HCT116 (cell line): Measurements from ENCODE around the gene MTHFR. TPM values are rescaled to one million over a fixed set of nuclear protein-coding genes. Genes with fewer than 3 reads are reported as not detected.

Source experiments
- ATAC-seq: fragments of 200-7000 bp; cut with Tn5 transposase; 2 replicates; pipeline ENCODE4 v1.9.1; 2020; ENCODE audit warnings: mild to moderate bottlenecking, moderate library complexity
- BruUV-seq: library from RNA; stranded (reverse); fragments of 400-500 nt; replicated peaks from 2 replicates; lab custom pipeline; 2021; lab: Mats Ljungman, UMichigan
- CTCF ChIA-PET: fragments of 300-600 bp; sonication (Branson Sonifier 250); formaldehyde crosslinking; loops from one replicate; lab custom pipeline; 2021; ENCODE audit warnings: antibody characterized with exemption; lab: Charles Lee
- POLR2A ChIA-PET: fragments of 300-600, 350-600 bp; sonication (Branson Sonifier 250); formaldehyde crosslinking; loops from one replicate; lab custom pipeline; 2021; ENCODE audit warnings: antibody characterized with exemption; lab: Charles Lee
- RAD21 ChIA-PET, 2 experiments: fragments of 300-600 bp; sonication (Branson Sonifier 250); formaldehyde crosslinking; loops; one replicate each; lab custom pipeline; 2023; ENCODE audit warnings: low total read pairs in 2 of 2; ENCODE audit not compliant: uncharacterized antibody in 2 of 2, unreplicated experiment in 2 of 2, low non-redundant PET in 1 of 2; lab: Charles Lee
- DNase-seq: peaks from one replicate; pipeline ENCODE4 v3.0.0-alpha.2; 2010; ENCODE audit warnings: low read depth, low spot score
- H2AFZ ChIP-seq: fragments of 200-600 bp; shearing (Covaris generic), sonication (generic); 2 replicates; pipeline ENCODE4 v1.6.1; 2017; ENCODE audit warnings: low read depth, mixed run types, mixed read lengths, antibody characterized with exemption, low read length; ENCODE audit not compliant: poor library complexity, severe bottlenecking
- H3K27ac ChIP-seq: 2 replicates; pipeline ENCODE4 v1.5.1; 2012; ENCODE audit warnings: low read depth, low read length
- H3K27me3 ChIP-seq: fragments of 200-600 bp; sonication (generic); 2 replicates; pipeline ENCODE4 v1.6.1; 2016; ENCODE audit warnings: mixed run types, low read length, mixed read lengths; ENCODE audit not compliant: insufficient read depth
- H3K36me3 ChIP-seq, 2 experiments: fragments of 200-500 bp in 1 of 2; fragments of 200-600 bp in 1 of 2; sonication (Bioruptor generic) in 1 of 2; sonication (generic) in 1 of 2; 2 replicates each; pipeline versions ENCODE4 v1.5.1 to v1.6.1; 2014 to 2016; ENCODE audit warnings: low read length in 2 of 2, inconsistent platforms in 1 of 2, mixed read lengths in 1 of 2, mixed run types in 1 of 2; ENCODE audit not compliant: insufficient read depth in 2 of 2, control insufficient read depth in 1 of 2
- H3K4me1 ChIP-seq, 2 experiments: fragments of 200-600 bp in 1 of 2; sonication (generic) in 1 of 2; 2 replicates each; pipeline versions ENCODE4 v1.5.1 to v1.6.1; 2012 to 2017; ENCODE audit warnings: low read length in 2 of 2, inconsistent platforms in 1 of 2, mild to moderate bottlenecking in 1 of 2, mixed read lengths in 1 of 2, mixed run types in 1 of 2, moderate library complexity in 1 of 2; ENCODE audit not compliant: insufficient read depth in 2 of 2, control insufficient read depth in 1 of 2
- H3K4me2 ChIP-seq: fragments of 200-600 bp; sonication (generic); 2 replicates; pipeline ENCODE4 v1.6.1; 2017; ENCODE audit warnings: mixed run types, low read length, mixed read lengths
- H3K4me3 ChIP-seq, 2 experiments: fragments of 200-600 bp in 1 of 2; sonication (generic) in 1 of 2; replicated peaks in 1 of 2; 2 replicates each; pipeline ENCODE4 v1.5.1; 2011 to 2016; ENCODE audit warnings: low read length in 2 of 2, control low read depth in 1 of 2, low read depth in 1 of 2, mild to moderate bottlenecking in 1 of 2, mixed read lengths in 1 of 2, mixed run types in 1 of 2
- H3K79me2 ChIP-seq: fragments of 200-600 bp; sonication (generic); 2 replicates; pipeline ENCODE4 v1.6.1; 2017; ENCODE audit warnings: mild to moderate bottlenecking, mixed run types, low read length, moderate library complexity, mixed read lengths; ENCODE audit not compliant: insufficient read depth
- H3K9ac ChIP-seq: fragments of 200-600 bp; sonication (generic); 2 replicates; pipeline ENCODE4 v1.6.1; 2016; ENCODE audit warnings: low read length, mixed read lengths
- H3K9me2 ChIP-seq: fragments of 200-600 bp; sonication (generic), shearing (Covaris generic); 2 replicates; pipeline ENCODE4 v1.6.1; 2017; ENCODE audit warnings: mixed run types, mild to moderate bottlenecking, moderate library complexity; ENCODE audit not compliant: insufficient read depth
- H3K9me3 ChIP-seq, 2 experiments: fragments of 200-500 bp in 1 of 2; fragments of 200-600 bp in 1 of 2; sonication (Bioruptor generic) in 1 of 2; sonication (generic) in 1 of 2; 2 replicates each; pipeline ENCODE4 v1.6.1; 2014 to 2017; ENCODE audit warnings: low read length in 2 of 2, mixed read lengths in 2 of 2, inconsistent platforms in 1 of 2, low read depth in 1 of 2, mild to moderate bottlenecking in 1 of 2, mixed run types in 1 of 2, moderate library complexity in 1 of 2; ENCODE audit not compliant: control insufficient read depth in 1 of 2, insufficient read depth in 1 of 2
- H4K20me1 ChIP-seq: fragments of 200-600 bp; sonication (generic), shearing (Covaris generic); 2 replicates; pipeline ENCODE4 v1.6.1; 2017; ENCODE audit warnings: mixed run types, mild to moderate bottlenecking, moderate library complexity; ENCODE audit not compliant: insufficient read depth
- CBX3 ChIP-seq: IDR thresholded peaks from 2 replicates; pipeline ENCODE4 v1.6.1; 2012; ENCODE audit warnings: low read depth
- EZH2phosphoT487 ChIP-seq: fragments of 200-600 bp; IDR thresholded peaks from 2 replicates; pipeline ENCODE4 v1.6.1; 2018; ENCODE audit warnings: antibody characterized with exemption, borderline replicate concordance
- FOSL1 ChIP-seq: IDR thresholded peaks from 2 replicates; pipeline ENCODE4 v1.6.1; 2012; ENCODE audit warnings: low read depth
- MAX ChIP-seq: IDR thresholded peaks from 2 replicates; pipeline ENCODE4 v1.6.1; 2012
- REST ChIP-seq: IDR thresholded peaks from 2 replicates; pipeline ENCODE4 v1.6.1; 2012; ENCODE audit warnings: low read depth
- SIN3A ChIP-seq: IDR thresholded peaks from 2 replicates; pipeline ENCODE4 v1.6.1; 2012; ENCODE audit warnings: low read depth
- SRF ChIP-seq: IDR thresholded peaks from 2 replicates; pipeline ENCODE4 v1.6.1; 2012; ENCODE audit warnings: low read depth
- ZNF274 ChIP-seq: fragments of 200-500 bp; sonication (Bioruptor generic); IDR thresholded peaks from 2 replicates; pipeline ENCODE4 v1.6.1; 2014; ENCODE audit warnings: mild to moderate bottlenecking, low read depth, low read length, inconsistent platforms
- intact Hi-C: fragments of 100-400 bp; cut with micrococcal nuclease; formaldehyde crosslinking; loops from 2 replicates; pipeline ENCODE4 v1.10.0; 2022
- total RNA-seq: library from RNA; stranded (reverse); gene quantifications from one replicate; pipeline ENCODE4 v1.2.1, GENCODE V29; 2021; ENCODE audit not compliant: unreplicated experiment
- TF ChIP-seq, protein P1 (sequence below): IDR thresholded peaks from 2 replicates; pipeline ENCODE4 v1.6.1; 2012

Gene MTHFR
- total RNA-seq, 1 experiment from 2014 or later, result 20.9 TPM

DNA sequence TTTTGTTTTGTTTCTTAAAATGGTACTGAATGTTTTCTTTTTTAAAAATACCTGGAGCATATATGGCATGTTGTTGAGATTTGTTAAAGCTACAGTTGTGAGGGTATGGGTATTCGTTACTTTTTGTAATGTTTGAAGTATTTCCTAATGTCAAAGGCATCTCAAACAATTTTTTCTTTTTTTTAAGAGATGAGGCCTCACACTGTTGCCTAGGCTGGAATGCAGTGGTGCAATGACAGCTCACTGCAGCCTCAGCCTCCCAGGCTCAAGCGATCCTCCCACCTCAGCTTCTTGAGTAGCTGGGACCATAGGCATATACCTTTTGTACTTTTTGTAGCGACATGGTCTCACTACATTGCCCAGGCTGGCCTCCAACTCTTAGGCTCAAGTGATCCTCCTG is 16.3 kb upstream of the MTHFR start (continued):
- TF ChIP-seq SRF, result no peak
- TF ChIP-seq MAX, result no peak

DNA sequence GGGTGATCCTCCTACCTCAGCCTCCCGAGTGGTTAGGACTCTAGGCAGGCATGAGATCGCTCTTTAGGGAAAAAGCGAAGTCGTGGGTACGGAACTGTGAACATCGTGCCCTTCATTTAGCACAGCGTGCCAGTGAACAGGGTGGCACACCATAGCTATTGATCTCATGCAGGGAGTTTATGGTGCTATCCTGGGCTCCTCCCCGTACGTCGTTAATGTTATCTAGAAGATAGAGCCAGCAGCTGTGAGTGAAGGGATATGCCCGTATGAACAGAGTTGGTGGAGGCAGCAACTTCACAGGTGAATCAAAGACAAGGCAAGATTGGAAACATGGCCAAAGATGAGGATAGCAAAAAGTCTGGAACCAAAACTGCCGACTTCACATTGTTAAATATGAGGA is 11.4 kb upstream of the MTHFR start:
- H3K4me1 ChIP-seq, result peaks cover 22 to 23% of the 10 kb centered on the region in 2 experiments
- no peaks in the 10 kb centered on the region for H3K9me3 ChIP-seq
- TF ChIP-seq, protein P1, sequence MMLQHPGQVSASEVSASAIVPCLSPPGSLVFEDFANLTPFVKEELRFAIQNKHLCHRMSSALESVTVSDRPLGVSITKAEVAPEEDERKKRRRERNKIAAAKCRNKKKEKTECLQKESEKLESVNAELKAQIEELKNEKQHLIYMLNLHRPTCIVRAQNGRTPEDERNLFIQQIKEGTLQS, result no peak
- TF ChIP-seq FOSL1 (no peak), REST (no peak), CBX3 (no peak), EZH2phosphoT487 (no peak), ZNF274 (no peak), SIN3A (no peak)
- TF ChIP-seq, all 23 proteins: peak for 0
- Histone ChIP-seq H3K9me2 (no peaks in the 10 kb centered on the region), H3K79me2 (no peaks in the 10 kb centered on the region), H3K4me3 (no peak overlapping the region), H2AFZ (no peak overlapping the region), H4K20me1 (no peaks in the 10 kb centered on the region; the same call in 1 of the 2 replicates), H3K36me3 (peaks cover 8 to 10% of the 10 kb centered on the region in 2 experiments; a peak in 2 of 4 replicates), H3K9ac (no peak overlapping the region), H3K27me3 (no peaks in the 10 kb centered on the region), H3K27ac (no peak overlapping the region), H3K4me2 (no peak overlapping the region)
- ChIA-PET RAD21 (no interaction called here), POLR2A (no interaction called here), CTCF (no interaction called here)
- DNase-seq (no peak), ATAC-seq (no peak)
- no TSS peak for BruUV-seq
- intact Hi-C loops, result no loop called here
